Stimulated activated CD8-positive, alpha-beta memory T cell treated with anti-CD3 and anti-CD28 coated beads, Interleukin-15, amount 100 ng/mL, for 24 hours (primary cell): Measurements from ENCODE around the gene TSR1.

ENCODE experiments used
- DNase-seq: peaks from one replicate; pipeline ENCODE4 v3.0.0-alpha.2; 2020; ENCODE audit warnings: low read depth

The TSR1 gene

DNA sequence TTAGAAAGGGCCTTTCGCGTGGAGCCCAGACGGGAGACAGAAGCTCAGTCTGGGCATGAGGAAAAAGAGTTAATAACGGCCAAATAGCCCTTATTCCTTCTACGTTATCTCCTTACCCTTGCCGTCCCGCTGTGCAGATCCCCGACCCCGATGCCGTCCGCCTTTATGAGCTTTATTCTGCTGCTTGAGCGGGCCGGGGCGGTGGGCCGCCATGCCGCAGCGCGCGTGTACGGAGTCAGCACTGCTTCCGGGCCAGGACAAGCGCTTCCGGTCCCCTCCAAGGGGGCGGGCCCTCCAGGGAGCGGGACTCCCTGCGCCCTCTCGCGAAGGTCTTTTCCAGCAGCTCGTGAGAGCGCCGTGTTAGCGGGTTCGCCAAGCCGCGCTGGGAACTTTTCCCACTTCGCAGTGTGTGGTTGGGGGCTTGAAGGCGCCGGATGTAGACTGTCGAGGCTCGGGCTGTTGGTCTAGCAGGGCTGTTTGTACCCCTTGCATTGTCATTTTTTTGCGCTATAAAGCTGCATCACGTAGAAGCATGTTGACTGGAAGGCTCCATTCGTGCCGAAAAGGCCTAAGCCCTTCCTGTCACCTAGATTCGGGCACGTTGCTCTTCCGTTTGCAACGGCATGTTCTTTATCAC is at the start of gene TSR1:
Gene TSR1, minus strand, starts transcription at position 243 of the 637 bp plus-strand sequence. Its CDS starts 30 bp downstream, at position 213.
- DNase-seq, result peak; percentile 68

DNA sequence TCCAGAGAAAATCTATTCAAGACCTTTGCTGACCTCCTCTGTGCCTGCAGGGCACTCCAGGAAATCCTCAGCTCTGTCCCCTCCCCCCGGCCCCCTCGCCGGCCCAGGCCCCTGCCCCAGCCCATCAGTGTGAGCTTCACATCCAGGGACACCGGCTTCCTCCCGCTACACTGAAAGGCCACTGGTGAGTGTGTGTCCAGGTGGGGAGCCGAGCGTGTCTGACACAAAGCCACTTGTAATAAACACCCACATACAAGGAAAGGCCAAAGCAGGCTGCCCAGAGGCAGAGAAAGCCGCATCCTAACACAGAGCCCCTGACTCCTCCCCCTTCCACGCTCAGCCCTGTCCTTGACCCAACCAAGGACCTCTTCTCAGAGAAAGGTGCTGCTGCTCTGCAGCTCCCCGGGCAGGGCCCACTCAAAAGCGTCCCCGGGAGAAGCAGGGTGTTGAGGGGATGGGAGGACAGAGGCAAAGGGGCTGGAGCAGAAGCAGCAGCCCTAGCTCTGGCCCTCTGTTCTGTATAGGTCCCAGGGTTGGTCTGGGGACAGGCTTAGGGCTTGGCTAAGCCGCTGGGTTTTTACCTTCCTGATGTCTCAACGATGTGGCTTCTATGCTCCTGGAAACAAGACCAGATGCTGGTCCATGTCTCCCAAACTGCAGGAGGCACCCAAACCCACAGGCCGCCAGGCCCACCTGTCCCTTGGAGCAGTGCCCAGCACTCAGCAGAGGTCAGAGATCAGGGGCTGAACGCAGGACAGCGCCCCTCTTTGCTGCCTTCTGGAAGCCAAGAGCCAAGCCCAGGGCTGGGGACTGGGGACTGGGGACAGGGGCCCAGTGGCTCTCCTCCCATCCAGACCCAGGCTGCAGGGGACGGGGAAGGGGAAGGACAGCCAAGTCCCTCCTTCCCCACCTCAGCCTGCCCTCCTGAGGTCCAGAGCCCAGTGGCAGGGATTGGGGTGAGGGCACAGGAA is 49.3 kb upstream of the TSR1 start:
- no peak for DNase-seq

DNA sequence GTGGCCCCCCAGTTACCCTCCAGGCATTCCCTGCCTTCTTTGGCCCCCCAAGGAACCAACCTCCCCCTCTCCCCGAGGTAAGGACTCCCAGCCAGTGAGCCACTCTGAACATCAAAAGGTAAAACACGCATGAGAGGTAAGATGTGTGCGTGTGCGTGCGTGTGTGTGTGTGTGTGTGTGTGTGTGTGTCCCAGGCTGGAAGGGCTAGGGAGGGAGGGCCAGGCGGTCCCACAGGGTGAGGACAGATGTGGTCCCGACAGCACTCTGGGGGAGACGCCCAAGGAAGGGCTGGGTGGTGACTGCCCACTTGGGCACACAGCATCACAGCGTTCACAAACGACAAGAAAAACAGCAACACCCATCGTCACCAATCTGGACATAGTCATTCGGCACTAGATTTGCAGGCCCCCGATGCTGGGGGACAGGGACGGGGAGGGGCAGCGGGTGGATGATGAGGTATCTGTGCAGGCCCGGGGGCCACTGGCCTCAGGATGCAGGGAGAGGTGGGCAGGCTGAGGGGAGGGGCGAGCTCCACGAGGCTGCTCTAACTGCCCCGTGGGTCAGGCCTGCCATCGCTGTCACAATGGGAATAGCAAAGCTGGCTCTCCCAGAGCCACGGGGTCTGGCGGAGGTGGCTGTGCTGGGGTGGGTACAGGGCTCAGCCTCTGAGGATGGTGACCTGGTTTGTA is 48.3 kb upstream of the TSR1 start:
- no peak for DNase-seq

DNA sequence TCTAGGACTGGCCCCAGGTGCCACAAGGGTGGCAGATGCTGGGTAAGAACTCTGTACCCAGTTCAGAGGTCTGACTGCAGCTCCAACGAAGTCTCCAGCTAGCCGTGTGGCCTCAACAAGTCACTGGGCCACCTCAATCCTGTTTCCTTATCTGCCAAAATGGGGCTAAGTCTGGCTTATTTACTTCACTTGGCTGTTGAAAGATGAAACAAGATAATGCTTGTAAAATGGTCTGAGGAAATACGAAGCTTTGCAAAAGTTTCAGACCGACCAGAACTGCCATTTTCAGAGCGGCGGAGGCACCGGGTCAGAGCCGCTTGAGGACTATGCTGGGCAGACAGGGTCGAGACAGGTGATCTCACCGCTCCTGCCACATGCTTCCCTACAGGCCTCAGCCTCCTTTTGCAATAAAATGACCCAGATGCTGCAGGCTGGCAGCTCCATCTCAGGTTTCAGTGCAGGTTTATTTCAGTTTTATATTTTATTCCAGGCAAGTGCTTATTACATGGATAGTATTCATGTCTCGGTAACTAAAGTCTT is 47.4 kb upstream of the TSR1 start:
- no peak for DNase-seq

DNA sequence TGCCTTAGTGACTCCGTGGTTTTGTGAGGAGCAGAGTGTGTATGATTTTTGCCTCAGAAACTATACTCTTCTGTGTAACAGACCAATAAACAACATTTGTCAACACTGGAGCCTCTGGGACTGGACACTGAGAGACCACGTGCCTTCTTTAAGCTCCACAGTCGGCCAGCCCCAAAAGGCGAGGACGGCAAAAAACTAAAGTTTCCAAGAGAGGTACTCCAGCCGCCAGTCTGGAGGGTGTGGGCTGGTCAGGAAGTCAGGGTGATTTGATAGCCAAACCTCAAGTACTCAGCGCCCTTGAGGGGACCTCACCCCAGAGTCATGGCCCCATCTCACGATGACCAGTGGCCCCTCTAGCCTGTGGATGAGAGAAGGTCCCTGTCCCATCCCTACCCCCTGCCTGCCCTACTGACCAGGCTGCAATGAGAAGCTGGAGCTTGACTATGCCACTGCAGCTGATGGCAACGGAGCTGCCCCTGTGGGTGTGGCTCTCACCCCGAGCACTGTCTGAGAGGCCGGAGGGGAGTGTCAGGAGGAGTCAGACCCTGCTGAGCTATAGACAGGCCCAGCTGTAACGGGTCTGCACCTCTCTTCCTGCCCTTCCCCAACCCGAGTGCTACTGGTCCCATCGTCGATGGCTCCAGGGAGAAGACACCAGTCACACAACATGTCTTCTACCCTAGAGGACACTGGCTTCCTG is 44.8 kb upstream of the TSR1 start:
- no peak for DNase-seq

DNA sequence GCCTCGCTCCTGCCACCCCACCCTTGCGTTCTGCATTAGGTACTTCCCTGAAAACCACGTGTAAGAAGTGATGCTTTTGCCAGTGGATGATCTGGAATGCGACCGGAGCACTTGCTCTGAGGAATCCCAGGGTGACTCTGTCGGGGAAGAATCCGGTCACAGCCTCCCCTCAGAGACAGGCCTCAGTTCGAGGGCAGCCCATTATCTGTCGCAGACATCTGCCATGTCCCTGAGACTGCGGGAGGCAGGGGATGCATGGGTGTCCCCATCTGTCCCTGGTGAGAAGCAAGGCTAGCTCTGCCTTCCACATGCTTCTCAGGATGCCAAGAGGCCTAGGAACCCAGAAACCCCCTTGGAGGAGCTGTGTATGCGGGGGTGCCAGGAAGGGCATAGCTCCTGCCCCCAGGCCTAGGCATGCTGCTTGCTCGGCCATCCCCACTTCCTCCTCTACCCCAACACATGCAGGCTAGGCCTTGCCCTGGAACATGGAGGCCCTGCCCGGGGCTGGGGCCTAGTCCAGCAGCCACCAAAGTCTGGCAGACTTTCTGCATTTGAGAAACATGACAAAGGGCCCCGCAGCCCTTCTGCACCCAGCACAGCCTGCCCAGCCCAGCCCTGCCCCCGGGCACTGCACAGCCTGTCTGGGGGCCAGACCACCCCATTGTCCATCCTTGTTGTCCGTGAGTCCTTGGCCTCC is 44.1 kb upstream of the TSR1 start:
- DNase-seq, result no peak

DNA sequence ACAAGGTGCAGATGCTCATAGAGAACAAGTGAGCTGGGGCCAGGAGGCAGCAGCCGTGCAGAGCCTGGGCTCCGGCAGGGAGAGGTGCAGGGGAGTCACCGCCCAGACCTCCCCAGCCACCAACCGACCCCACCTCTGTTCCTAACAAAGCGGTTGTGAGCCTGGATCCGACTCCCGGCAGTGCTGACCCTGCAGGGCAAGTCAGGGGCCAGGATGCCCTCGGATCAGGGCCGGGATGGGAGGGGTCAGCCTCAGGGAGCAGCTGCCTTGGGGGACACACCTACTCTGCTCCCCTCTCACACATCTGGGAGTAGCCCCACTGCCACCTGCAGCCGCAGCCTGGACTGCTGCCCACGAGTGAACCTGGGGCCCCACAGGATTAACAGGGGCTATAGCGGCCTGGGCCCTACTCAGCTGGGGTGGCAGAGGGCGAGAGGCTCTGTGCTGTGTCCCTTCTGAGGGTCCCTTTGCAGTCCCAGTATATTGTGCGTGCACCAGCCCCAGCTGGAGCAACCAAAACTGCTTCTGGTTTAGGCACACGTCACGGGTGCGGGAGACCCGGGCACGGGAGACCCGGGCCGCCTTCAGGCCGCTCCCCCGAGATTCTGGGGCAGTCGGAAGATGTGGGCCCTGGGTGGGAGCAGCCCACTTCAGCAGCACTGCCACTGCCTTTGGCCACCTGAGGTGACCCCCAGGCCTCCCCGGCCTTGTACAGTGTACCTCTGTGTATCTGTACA is 43.4 kb upstream of the TSR1 start:
- DNase-seq, result no peak

DNA sequence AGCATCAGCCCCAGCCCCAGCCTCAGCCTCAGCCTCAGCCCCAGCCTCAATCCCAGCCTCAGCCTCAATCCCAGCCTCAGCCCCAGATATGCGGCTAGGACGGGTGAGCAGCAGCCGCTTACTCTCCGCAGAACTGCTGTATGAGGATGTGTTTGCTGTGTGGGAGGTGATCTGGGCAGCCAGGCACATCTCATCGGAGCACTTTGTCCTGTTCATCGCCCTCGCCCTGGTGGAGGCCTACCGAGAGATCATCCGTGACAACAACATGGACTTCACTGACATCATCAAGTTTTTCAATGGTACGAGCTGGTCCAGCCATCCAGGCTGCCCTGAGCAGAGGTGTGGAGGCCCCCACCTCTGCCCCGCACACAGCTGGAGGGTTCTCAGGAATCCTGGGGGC is 42.6 kb upstream of the TSR1 start:
- DNase-seq, result no peak

DNA sequence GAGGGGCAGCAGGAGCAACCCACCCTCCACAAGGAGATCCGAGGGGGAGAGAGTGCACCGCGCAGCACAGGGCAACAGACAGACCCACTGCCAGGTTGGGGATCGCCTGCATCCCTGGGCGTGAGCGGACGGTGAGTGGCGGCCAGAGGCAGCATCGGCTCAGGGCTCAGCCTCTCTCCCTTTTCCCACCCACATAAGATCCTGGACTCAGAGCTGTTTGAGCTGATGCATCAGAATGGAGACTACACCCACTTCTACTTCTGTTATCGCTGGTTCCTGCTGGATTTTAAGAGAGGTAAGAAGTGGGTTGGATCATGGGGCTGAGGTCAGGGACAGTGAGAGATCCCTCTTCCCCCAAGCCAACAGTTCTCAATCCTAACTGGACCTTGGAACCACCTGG is 41.4 kb upstream of the TSR1 start:
- no peak for DNase-seq

DNA sequence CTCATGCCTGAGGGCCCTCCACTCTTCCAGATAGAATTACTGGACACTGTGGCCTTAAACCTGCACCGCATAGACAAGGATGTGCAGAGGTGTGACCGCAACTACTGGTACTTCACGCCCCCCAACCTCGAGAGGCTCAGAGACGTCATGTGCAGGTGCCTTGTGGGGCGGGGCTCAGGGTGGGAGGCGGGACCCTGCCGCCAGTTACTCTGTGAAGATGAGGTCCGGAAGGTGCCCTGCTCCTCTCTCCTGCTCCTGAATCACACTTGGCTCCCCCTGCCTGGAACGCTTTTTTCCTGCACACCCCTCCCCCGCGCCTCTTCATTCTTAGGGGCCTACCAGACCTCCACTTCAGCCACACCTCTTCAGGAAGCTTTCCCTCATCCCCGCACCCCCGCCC is 39.9 kb upstream of the TSR1 start:
- no peak for DNase-seq

DNA sequence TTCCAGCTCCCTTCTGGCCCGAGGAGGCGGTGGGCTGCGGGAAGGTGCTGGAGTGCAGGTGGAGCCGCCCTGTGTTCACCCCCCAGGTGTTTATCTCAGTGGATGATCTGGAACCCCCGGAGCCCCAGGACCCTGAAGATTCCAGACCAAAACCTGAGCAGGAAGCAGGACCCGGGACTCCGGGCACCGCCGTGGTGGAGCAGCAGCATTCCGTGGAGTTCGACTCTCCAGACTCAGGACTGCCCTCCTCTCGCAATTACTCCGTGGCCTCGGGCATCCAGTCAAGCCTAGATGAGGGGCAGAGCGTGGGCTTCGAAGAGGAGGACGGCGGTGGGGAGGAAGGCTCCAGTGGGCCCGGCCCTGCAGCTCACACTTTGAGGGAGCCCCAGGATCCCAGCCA is 39.1 kb upstream of the TSR1 start:
- no peak for DNase-seq

DNA sequence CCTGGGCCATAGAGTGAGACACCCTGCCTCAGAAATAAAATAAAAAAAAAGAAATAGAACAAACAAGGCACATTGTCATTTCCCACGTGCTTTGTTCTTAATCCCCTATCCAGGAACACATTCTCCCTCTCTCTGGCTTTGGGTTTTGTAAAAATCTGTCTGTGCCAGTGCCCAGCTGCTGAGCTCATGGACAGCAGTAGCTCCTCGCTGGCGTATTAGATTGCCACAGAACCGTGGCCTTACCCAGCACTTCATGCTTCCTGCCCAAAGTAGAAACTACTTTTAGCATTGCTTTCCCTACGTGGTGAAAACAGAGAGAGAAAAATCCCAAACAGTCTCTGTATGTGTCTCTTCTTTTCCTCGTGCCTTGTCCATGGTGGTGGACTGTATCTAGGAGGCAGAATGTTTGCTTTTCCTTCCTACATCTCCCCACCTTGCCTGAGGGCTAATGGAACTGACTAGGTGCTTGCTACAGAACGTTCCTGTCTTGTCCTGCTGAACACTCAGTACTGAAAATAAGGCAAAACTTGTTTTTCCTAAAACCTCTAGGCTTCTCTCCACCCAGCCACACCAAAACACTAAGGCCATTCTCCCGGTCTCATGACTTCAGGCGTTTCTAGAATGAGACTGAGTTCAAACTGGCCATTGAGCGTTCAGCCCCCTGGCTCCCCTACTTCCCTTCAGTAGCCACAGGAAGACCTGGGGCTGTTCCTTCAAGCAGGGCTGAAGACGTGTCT is 38.5 kb upstream of the TSR1 start:
- no peak for DNase-seq

DNA sequence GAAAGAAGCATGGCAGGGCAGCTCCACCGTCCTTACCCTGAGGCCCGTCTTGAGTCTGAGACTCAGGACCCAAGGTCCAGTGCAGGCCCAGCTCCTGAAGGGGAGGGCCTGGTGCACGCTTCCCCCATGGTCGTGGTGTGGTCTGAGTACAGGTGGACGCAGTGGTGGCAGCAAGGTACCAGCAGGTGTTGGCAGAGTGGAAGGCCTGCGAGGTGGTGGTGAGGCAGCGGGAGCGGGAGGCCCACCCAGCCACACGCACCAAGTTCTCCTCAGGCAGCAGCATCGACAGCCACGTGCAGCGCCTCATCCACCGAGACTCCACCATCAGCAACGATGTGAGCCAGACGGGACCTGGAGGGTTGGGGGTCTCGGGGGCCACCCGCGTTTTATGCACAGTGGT is 36.9 kb upstream of the TSR1 start:
- DNase-seq, result no peak

DNA sequence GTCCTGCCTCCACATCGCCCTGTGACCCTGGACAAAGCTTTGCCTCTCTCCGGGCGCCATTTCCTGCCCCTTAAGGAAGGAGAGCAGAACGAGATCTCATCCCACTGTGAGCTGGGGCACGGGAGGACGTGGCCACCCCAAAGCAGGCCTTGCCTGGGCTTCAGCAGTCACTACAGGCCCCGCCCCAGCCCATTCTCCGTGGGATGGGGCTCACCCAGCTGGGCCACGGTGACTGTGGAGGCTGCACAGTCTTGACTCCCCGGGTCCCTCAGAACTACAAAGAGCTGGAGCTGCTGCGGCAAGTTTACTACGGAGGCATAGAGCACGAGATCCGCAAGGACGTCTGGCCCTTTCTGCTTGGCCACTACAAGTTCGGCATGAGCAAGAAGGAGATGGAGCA is 36.4 kb upstream of the TSR1 start:
- DNase-seq, result no peak

DNA sequence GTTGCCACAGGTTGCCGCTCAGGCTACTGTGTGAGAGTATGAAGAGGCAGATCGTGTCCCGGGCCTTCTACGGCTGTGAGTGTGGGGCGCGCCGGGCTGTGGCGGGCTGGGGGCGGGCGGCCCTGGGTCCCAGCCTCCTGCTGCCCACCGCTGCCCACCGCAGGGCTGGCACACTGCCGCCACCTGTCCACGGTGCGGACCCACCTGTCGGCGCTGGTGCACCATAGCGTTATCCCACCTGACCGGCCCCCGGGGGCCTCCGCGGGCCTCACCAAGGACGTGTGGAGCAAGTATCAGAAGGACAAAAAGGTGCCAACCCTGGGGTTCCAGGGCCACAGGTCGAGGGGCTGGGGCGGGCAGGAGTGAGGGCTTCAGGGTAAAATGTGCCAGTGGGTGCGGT is 35.9 kb upstream of the TSR1 start:
- no peak for DNase-seq

DNA sequence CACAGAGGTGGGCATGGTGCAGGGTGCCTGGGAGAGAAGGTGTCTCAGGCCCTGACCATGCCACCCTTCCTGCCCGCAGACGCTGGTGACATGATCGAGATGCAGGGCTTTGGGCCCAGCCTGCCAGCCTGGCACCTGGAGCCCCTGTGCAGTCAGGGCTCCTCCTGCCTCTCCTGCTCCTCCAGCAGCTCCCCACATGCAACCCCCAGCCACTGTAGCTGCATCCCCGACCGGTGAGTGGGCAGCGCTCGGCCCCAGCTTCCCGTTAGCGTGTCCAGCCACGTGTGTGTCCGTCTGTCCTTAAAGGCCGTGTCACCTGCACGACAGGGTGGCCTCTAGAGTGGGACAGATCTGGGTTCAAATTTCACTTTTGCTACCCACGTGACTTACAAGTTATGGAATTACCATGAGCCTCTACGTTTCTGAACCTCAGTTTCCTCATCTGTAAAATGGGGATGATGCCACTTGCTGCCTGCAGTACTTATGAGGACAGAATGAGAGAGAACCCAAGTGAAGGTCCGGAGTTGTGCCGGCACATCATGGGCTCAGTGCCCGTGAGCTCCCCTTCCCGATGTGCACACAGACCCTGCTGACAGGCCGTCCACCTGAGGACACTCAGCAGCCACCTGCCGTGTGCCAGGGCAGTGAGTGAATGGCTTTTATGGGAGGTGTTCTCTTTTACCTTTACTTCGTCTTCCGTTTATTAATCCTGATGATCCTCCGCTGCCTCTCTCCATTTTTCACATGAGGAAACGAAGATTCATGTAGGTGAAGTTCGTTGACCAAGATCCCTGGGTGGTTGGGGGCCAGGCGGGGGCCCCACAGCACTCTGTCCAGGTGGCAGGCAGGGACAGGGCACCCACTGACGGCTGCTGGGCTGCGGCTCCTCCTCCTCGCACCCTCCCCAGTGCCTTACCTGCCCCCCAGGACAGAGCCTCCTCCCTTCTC is 35.2 kb upstream of the TSR1 start:
- no peak for DNase-seq

DNA sequence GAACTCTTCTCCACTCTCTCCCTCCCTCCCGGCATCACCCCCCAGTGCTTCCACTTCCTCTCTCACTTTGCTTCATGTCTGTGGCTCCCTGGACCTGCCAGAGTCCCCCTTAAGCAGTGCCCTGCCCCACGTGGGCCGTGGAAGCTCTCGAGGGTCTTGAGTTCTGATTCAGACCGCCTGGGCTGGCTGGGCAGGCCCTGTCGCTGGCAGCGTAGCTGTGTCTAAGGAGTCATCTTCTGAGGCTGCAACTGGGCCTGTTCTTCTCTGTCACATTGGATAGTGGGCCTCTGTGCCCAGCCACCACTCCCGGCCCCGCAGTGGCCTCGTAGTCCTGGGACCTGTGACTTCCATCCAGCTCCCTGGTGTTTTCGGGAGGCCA is 33.9 kb upstream of the TSR1 start:
- no peak for DNase-seq

DNA sequence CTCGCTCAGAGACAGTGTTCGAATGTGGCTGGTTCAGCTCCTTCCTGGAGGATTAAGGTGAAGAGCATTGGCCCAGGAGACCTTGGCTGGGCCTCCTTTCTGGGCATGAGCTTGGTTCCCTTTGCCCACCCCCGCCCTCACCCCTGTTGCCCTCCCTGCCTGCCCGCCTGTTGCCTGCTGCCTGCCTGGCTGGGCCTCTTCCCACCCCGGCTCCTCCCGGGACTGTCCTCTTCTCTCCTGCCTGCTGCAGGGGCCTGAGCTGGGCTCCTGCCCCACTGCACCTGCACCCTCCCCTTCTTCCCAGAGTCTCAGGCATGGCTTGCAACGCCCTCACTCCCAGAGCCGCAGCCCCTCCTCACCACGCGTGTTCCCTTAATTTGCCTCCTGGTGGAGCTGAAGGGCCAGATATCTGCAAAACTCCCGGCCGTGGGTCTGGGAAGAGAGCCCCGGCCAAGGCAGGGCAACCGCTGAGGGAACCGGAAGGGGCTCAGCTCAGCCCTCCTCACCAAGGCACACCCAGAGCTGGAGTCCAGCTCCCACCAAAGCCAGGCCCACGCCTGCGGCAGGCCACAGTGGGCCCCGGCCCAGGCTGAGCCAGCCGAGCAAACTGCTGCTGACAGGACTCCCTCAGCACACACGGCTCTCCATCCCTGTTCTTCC is 33.4 kb upstream of the TSR1 start:
- DNase-seq, result no peak
